NCI-H1694 (cell line): ENCODE data around the gene PGAP6.
"Not testable (repeated sequence)": the region's sequence is repeated elsewhere in the genome, so short reads cannot be mapped to it uniquely, and the experiment has no call there.

Experiments used
- DNase-seq: peaks from one replicate; lab custom pipeline; 2025; lab: John Stamatoyannopoulos, UW

PGAP6 gene

GRCh38 chr16:364595-365491 is 16.9 kb downstream of the PGAP6 start:
- no peak for DNase-seq

- no peak for DNase-seq
Measured at GRCh38 chr16:363766-364490, 17.9 kb downstream of the PGAP6 start.

GRCh38 chr16:363110-363765 is 18.5 kb downstream of the PGAP6 start:
- DNase-seq = no peak

GRCh38 chr16:362702-362999 is 19.1 kb downstream of the PGAP6 start:
- not testable (repeated sequence) for DNase-seq

GRCh38 chr16:361872-362701 is 19.7 kb downstream of the PGAP6 start:
- peak; percentile 46 for DNase-seq

- DNase-seq = no peak
Measured at GRCh38 chr16:361341-361871, 20.4 kb downstream of the PGAP6 start.

GRCh38 chr16:360698-361336 is 21.0 kb downstream of the PGAP6 start:
- DNase-seq = no peak

- DNase-seq = no peak
Measured at GRCh38 chr16:359871-360697, 21.7 kb downstream of the PGAP6 start.

GRCh38 chr16:359067-359763 is 22.6 kb downstream of the PGAP6 start:
- no peak for DNase-seq

- DNase-seq = no peak
Measured at GRCh38 chr16:356741-357140, 25.0 kb downstream of the PGAP6 start.

GRCh38 chr16:354971-355461 is 26.8 kb downstream of the PGAP6 start:
- DNase-seq = no peak

- no peak for DNase-seq
Measured at GRCh38 chr16:354291-354881, 27.4 kb downstream of the PGAP6 start.

- DNase-seq = no peak
Measured at GRCh38 chr16:353404-354290, 28.1 kb downstream of the PGAP6 start.

- DNase-seq = peak; percentile 84
Measured at GRCh38 chr16:352547-353403, 29.0 kb downstream of the PGAP6 start, which contains the start of gene AXIN1. TSS of gene AXIN1 (minus strand) at chr16:352723. CDS start at chr16:347025, 5,698 bp downstream.

GRCh38 chr16:351804-352520 is 29.8 kb downstream of the PGAP6 start:
- DNase-seq = no peak

GRCh38 chr16:350203-350602 is 31.6 kb downstream of the PGAP6 start:
- no peak for DNase-seq
